Testis (tissue), 2 donors: ENCODE measurements around the gene SCAMP2.

Source experiments
- POLR2A ChIP-seq: fragments of 450-650 bp; IDR thresholded peaks from one replicate; pipeline ENCODE4 v1.6.1; 2017; ENCODE audit warnings: antibody characterized with exemption, mild to moderate bottlenecking, moderate library complexity
- TF ChIP-seq, protein P1 (sequence below), 3 experiments: fragments of 450-650 bp in 2 of 3; fragments of 200-600 bp in 1 of 3; sonication (generic) in 1 of 3; IDR thresholded peaks; one replicate each; pipeline ENCODE4 v1.5.1; 2016 to 2019; ENCODE audit warnings: antibody characterized with exemption in 3 of 3, mild to moderate bottlenecking in 2 of 3, moderate library complexity in 1 of 3

DNA sequence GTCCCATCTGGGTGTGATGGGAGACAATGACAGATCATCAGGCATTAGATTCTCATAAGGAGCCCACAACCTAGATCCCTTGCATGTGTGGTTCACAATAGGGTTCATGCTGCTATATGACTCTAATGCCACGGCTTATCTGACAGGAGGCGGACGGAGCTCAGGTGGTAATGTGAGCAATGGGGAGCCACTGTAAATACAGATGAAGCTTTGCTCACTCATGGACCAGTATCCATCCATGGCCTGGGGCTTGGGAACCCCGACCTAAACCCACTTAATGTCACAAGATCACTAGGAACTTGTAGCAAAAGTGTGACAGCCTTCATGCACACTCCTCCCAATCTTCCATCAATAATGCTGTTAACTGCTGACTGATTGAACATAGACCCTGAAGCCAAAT is 35.5 kb upstream of the SCAMP2 start:
- TF ChIP-seq, protein P1, sequence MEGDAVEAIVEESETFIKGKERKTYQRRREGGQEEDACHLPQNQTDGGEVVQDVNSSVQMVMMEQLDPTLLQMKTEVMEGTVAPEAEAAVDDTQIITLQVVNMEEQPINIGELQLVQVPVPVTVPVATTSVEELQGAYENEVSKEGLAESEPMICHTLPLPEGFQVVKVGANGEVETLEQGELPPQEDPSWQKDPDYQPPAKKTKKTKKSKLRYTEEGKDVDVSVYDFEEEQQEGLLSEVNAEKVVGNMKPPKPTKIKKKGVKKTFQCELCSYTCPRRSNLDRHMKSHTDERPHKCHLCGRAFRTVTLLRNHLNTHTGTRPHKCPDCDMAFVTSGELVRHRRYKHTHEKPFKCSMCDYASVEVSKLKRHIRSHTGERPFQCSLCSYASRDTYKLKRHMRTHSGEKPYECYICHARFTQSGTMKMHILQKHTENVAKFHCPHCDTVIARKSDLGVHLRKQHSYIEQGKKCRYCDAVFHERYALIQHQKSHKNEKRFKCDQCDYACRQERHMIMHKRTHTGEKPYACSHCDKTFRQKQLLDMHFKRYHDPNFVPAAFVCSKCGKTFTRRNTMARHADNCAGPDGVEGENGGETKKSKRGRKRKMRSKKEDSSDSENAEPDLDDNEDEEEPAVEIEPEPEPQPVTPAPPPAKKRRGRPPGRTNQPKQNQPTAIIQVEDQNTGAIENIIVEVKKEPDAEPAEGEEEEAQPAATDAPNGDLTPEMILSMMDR (IDR thresholded peaks at IDR 0.05): no peak
- no peak for TF ChIP-seq POLR2A
